Pancreas (tissue), 10 donors: ENCODE results near the gene TTC31. TPM values are rescaled to one million over a fixed set of nuclear protein-coding genes. Genes with fewer than 3 reads are reported as not detected.

Experiments used
- ATAC-seq, 4 donors: fragments of 200-7000 bp; cut with Tn5 transposase; one replicate each; pipeline versions ENCODE4 v1.8.0 to v1.9.1; 2020; ENCODE audit warnings: mild to moderate bottlenecking in 4 of 4, moderate library complexity in 4 of 4
- DNase-seq, 6 donors: peaks; one replicate each; pipeline ENCODE4 v3.0.0-alpha.2; 2020
- FAIRE-seq: peaks from 2 replicates; lab custom pipeline; 2012; peaks lifted over from hg19 to GRCh38; lab: Jason Lieb, UNC
- H3K27ac ChIP-seq, 4 donors: fragments of 200-600 bp; sonication (generic); 1 replicate in 3 of 4; 2 replicates in 1 of 4; pipeline versions ENCODE4 v1.5.0 to v1.8.0; 2020
- H3K27me3 ChIP-seq, 4 donors: fragments of 200-600 bp; one replicate each; pipeline ENCODE4 v1.8.0; 2021
- H3K36me3 ChIP-seq, 3 donors: fragments of 200-600 bp; sonication (generic) in 1 of 3; one replicate each; pipeline versions ENCODE4 v1.5.0 to v1.8.0; 2020 to 2021
- H3K4me1 ChIP-seq, 3 donors: fragments of 200-600 bp; one replicate each; pipeline ENCODE4 v1.8.0; 2021
- H3K4me3 ChIP-seq, 4 donors: fragments of 200-600 bp; sonication (generic) in 2 of 4; one replicate each; pipeline versions ENCODE4 v1.5.0 to v1.8.0; 2020 to 2021
- H3K9me3 ChIP-seq, 4 donors: fragments of 200-600 bp; one replicate each; pipeline ENCODE4 v1.8.0; 2021
- CTCF ChIP-seq, 4 donors: fragments of 200-600 bp; sonication (generic) in 3 of 4; IDR thresholded peaks; one replicate each; pipeline versions ENCODE4 v1.5.0 to v1.8.0; 2021; ENCODE audit warnings: antibody characterized with exemption in 4 of 4
- WGBS, 2 donors: extraction: QIAGEN DNeasy Blood & Tissue Kit; methylation state at CpG; one replicate each; pipeline ENCODE4 v1.1.7; 2013; 5-methylcytosine and 5-hydroxymethylcytosine counted together
- intact Hi-C, 3 donors: fragments of 100-400 bp; cut with DNase I; formaldehyde crosslinking; loops; one replicate each; pipeline versions ENCODE4 v1.11.1 to v1.14.2; 2022
- polyA plus RNA-seq, 2 donors: library from polyadenylated mRNA; stranded (reverse); fragments of 200-250 nt; gene quantifications; one replicate each; pipeline ENCODE4 v1.2.3, GENCODE V29; 2013
- total RNA-seq, 6 donors: library from RNA; stranded (reverse); fragmentation: NEBNext Ultra II Directional in 4 of 6; extraction: Animal tissue kit (Norgen Biotek cat#: 25700) in 4 of 6; gene quantifications; one replicate each; pipeline versions ENCODE4 v1.2.1 to v1.2.4, GENCODE V29; 2021 to 2023
- donor health status: healthy with polysubstance abuse.
- donor health status: DM: no; HTN: no; CAD: no; lungs with moderate emphysema.
- donor health status: DM: no; HTN: no; CAD: no.
- donor health status: control.
- donor health status: control.
- donor health status: Bipolar disorder and iron deficiency.
- donor health status: DM: yes; HTN: yes; CAD: no.
- donor health status: DM: no; HTN: no; CAD: no.
- donor health status: DM: no; HTN: no; CAD: no.
- donor health status: DM: yes; HTN: yes; CAD: no.

Gene TTC31
- total and polyA plus RNA-seq, 8 donors: 10.1 to 21.2 (median 12.1) TPM

GRCh38 chr2:74536166-74536950 lies 53.5 kb downstream of the TTC31 start:
- 60 to 78% methylated on average over 23 of the region's 23 CpGs for WGBS, 2 donors
- Histone ChIP-seq H3K27me3 (no peaks in the 10 kb centered on the region), H3K4me3 (no peak overlapping the region), H3K27ac (no peak overlapping the region), H3K36me3 (no peaks in the 10 kb centered on the region), H3K9me3 (no peaks in the 10 kb centered on the region), H3K4me1 (peaks cover 0 to under 1% (median 0%) of the 10 kb centered on the region in 3 donors)
- ATAC-seq: no peak
- TF ChIP-seq CTCF (IDR thresholded peaks at IDR 0.05): no peak
- DNase-seq: peak in 2 of 6 donors; percentile 23 to 43
- FAIRE-seq: no peak
- intact Hi-C loops: no loop called here

- Histone ChIP-seq H3K36me3 (no peaks in the 10 kb centered on the region), H3K27ac (no peak overlapping the region), H3K4me3 (no peak overlapping the region), H3K27me3 (no peaks in the 10 kb centered on the region), H3K4me1 (no peaks in the 10 kb centered on the region), H3K9me3 (no peaks in the 10 kb centered on the region)
- TF ChIP-seq CTCF (IDR thresholded peaks at IDR 0.05): no peak
- ATAC-seq: no peak
- intact Hi-C loops: no loop called here
- no peak for DNase-seq
- FAIRE-seq: no peak
- 45 to 55% methylated on average over 4 of the region's 4 CpGs for WGBS, 2 donors
These were observed 54.3 kb downstream of the TTC31 start for GRCh38 chr2:74537140-74537539.

GRCh38 chr2:74538881-74539339 lies 56.0 kb downstream of the TTC31 start:
- no peak for FAIRE-seq
- Histone ChIP-seq H3K36me3 (no peaks in the 10 kb centered on the region), H3K4me3 (no peak overlapping the region), H3K9me3 (no peaks in the 10 kb centered on the region), H3K27ac (no peak overlapping the region), H3K27me3 (no peaks in the 10 kb centered on the region), H3K4me1 (no peaks in the 10 kb centered on the region)
- WGBS, 2 donors: 52 to 59% methylated on average over 7 of the region's 7 CpGs
- no peak for DNase-seq
- intact Hi-C loops: no loop called here
- ATAC-seq: no peak
- no peak for TF ChIP-seq CTCF (IDR thresholded peaks at IDR 0.05)

GRCh38 chr2:74540291-74540690 lies 57.4 kb downstream of the TTC31 start:
- Histone ChIP-seq H3K9me3 (no peaks in the 10 kb centered on the region), H3K27ac (no peak overlapping the region), H3K27me3 (no peaks in the 10 kb centered on the region), H3K4me1 (no peaks in the 10 kb centered on the region), H3K36me3 (no peaks in the 10 kb centered on the region), H3K4me3 (no peak overlapping the region)
- intact Hi-C loops: no loop called here
- WGBS, 2 donors: 61 to 67% methylated on average over 5 of the region's 5 CpGs
- DNase-seq (no peak), ATAC-seq (no peak), FAIRE-seq (no peak)
- TF ChIP-seq CTCF (IDR thresholded peaks at IDR 0.05): no peak

- no peaks in the 10 kb centered on the region for H3K27me3 ChIP-seq
- DNase-seq: no peak
- no peak for TF ChIP-seq CTCF (IDR thresholded peaks at IDR 0.05)
- H3K36me3 ChIP-seq: no peaks in the 10 kb centered on the region
- FAIRE-seq: no peak
- H3K9me3 ChIP-seq: no peaks in the 10 kb centered on the region
- no peak overlapping the region for H3K4me3 ChIP-seq
- ATAC-seq: no peak
- no peaks in the 10 kb centered on the region for H3K4me1 ChIP-seq
- WGBS, 2 donors: 72 to 85% methylated on average over 1 of the region's 1 CpG
- no peak overlapping the region for H3K27ac ChIP-seq
- intact Hi-C loops: no loop called here
These were observed 60.1 kb downstream of the TTC31 start for GRCh38 chr2:74542978-74543377.
